Astrocyte (in vitro differentiated cells and primary cell): Measurements from ENCODE around the gene CGB3.
"Not testable (repeated sequence)": the region's sequence is repeated elsewhere in the genome, so short reads cannot be mapped to it uniquely, and the experiment has no call there.

Experiments used
- EZH2 ChIP-seq: IDR thresholded peaks from 2 replicates; pipeline ENCODE4 v1.6.1; 2012; ENCODE audit warnings: mild to moderate bottlenecking, low read length, inconsistent platforms; ENCODE audit not compliant: insufficient read depth
- TF ChIP-seq, protein P1 (sequence below): IDR thresholded peaks from 2 replicates; pipeline ENCODE4 v1.5.1; 2011; ENCODE audit warnings: low read depth, mild to moderate bottlenecking, inconsistent platforms, low read length, moderate library complexity; ENCODE audit not compliant: insufficient read depth

DNA sequence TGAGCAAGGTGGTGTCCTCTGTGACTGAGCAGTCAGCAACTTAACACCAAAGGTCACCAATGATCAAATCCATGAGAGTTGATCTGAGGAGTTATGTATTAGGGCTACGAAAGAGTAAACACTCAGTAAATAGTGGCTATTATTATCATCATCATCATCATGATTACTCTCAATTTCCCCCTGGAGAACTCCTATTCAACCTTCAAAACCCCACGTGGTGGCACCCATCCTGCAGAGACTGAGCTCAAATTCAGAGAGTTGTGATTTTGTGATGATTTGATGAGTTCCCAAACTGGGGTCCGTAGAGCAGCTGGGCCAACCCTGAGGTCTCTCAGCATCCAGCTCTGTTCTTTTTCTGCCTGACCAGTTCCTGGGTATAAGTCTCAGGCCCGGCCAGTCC, 25.7 kb upstream of the CGB3 start:
- TF ChIP-seq, protein P1, sequence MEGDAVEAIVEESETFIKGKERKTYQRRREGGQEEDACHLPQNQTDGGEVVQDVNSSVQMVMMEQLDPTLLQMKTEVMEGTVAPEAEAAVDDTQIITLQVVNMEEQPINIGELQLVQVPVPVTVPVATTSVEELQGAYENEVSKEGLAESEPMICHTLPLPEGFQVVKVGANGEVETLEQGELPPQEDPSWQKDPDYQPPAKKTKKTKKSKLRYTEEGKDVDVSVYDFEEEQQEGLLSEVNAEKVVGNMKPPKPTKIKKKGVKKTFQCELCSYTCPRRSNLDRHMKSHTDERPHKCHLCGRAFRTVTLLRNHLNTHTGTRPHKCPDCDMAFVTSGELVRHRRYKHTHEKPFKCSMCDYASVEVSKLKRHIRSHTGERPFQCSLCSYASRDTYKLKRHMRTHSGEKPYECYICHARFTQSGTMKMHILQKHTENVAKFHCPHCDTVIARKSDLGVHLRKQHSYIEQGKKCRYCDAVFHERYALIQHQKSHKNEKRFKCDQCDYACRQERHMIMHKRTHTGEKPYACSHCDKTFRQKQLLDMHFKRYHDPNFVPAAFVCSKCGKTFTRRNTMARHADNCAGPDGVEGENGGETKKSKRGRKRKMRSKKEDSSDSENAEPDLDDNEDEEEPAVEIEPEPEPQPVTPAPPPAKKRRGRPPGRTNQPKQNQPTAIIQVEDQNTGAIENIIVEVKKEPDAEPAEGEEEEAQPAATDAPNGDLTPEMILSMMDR: not testable (repeated sequence)
- TF ChIP-seq EZH2: not testable (repeated sequence)
